Measurements from ENCODE around the gene MAML2.
"Not testable (repeated sequence)": the region's sequence is repeated elsewhere in the genome, so short reads cannot be mapped to it uniquely, and the experiment has no call there.

Gene MAML2

GRCh38 chr11:96288915-96289314, 54.1 kb downstream of the MAML2 start:
- no peak for DNase-seq

- no peak for DNase-seq
These were observed 55.1 kb downstream of the MAML2 start for GRCh38 chr11:96287822-96288439.

GRCh38 chr11:96285985-96286384, 57.0 kb downstream of the MAML2 start:
- DNase-seq = not testable (repeated sequence)

- DNase-seq = no peak
These were observed 58.1 kb downstream of the MAML2 start for GRCh38 chr11:96284917-96285316.

GRCh38 chr11:96284401-96284800, 58.6 kb downstream of the MAML2 start:
- DNase-seq = no peak

GRCh38 chr11:96282625-96283220, 60.3 kb downstream of the MAML2 start:
- DNase-seq = no peak

GRCh38 chr11:96280444-96280843, 62.6 kb downstream of the MAML2 start:
- no peak for DNase-seq

- DNase-seq = no peak
These were observed 63.1 kb downstream of the MAML2 start for GRCh38 chr11:96279896-96280290.

- no peak for DNase-seq
These were observed 63.7 kb downstream of the MAML2 start for GRCh38 chr11:96279018-96279895.

GRCh38 chr11:96278039-96278897, 64.7 kb downstream of the MAML2 start:
- no peak for DNase-seq

- no peak for DNase-seq
These were observed 65.3 kb downstream of the MAML2 start for GRCh38 chr11:96277696-96278038.

GRCh38 chr11:96276836-96277235, 66.2 kb downstream of the MAML2 start:
- DNase-seq = no peak

- DNase-seq = no peak
These were observed 67.0 kb downstream of the MAML2 start for GRCh38 chr11:96275801-96276594.

- no peak for DNase-seq
These were observed 69.5 kb downstream of the MAML2 start for GRCh38 chr11:96273507-96273906.

- DNase-seq = no peak
These were observed 70.3 kb downstream of the MAML2 start for GRCh38 chr11:96272529-96273222.

GRCh38 chr11:96271777-96272176, 71.2 kb downstream of the MAML2 start:
- DNase-seq = no peak

- DNase-seq = not testable (repeated sequence)
These were observed 71.6 kb downstream of the MAML2 start for GRCh38 chr11:96271352-96271751.

- DNase-seq = not testable (repeated sequence)
These were observed 74.5 kb downstream of the MAML2 start for GRCh38 chr11:96268527-96268926.

GRCh38 chr11:96267496-96268032, 75.4 kb downstream of the MAML2 start:
- no peak for DNase-seq

- no peak for DNase-seq
These were observed 75.9 kb downstream of the MAML2 start for GRCh38 chr11:96267001-96267495.

GRCh38 chr11:96265972-96266371, 77.0 kb downstream of the MAML2 start:
- no peak for DNase-seq

All from DMS79 (cell line).